Cardiac muscle cell (in vitro differentiated cells and primary cell): ENCODE measurements around the gene RAB3IP. TPM values are rescaled to one million over a fixed set of nuclear protein-coding genes. Genes with fewer than 3 reads are reported as not detected.

ENCODE experiments used
- DNase-seq, 2 donors: peaks; one replicate each; pipeline versions ENCODE4 v3.0.0 to v3.0.0-alpha.2; 2010 to 2017; ENCODE audit warnings: low read depth in 1 of 2, low spot score in 1 of 2
- H3K27ac ChIP-seq: fragments of 200-600 bp; sonication (generic); 2 replicates; pipeline ENCODE4 v1.5.1; 2016
- H3K27me3 ChIP-seq: fragments of 200-600 bp; sonication (generic); 2 replicates; pipeline ENCODE4 v1.6.0; 2016; ENCODE audit warnings: control low read depth
- H3K36me3 ChIP-seq: fragments of 200-600 bp; sonication (generic); 2 replicates; pipeline ENCODE4 v1.5.1; 2016; ENCODE audit warnings: control low read depth
- H3K4me1 ChIP-seq: fragments of 200-600 bp; sonication (generic); 2 replicates; pipeline ENCODE4 v1.8.1; 2017; ENCODE audit warnings: low read depth, mild to moderate bottlenecking, mixed run types
- H3K4me3 ChIP-seq: fragments of 200-600 bp; sonication (generic); 2 replicates; pipeline ENCODE4 v1.5.1; 2016; ENCODE audit warnings: mild to moderate bottlenecking
- H3K9me3 ChIP-seq: fragments of 200-600 bp; sonication (generic); 2 replicates; pipeline ENCODE4 v1.5.1; 2017; ENCODE audit warnings: low read depth, mild to moderate bottlenecking, control low read depth
- polyA plus RNA-seq: library from polyadenylated mRNA; unstranded; fragments of >200 nt; fragmentation: Nextera tagmentation; extraction: Ambion mirVana; gene quantifications from 2 replicates; pipeline ENCODE4 v1.2.1, GENCODE V29; 2016
- total RNA-seq: library from RNA; depleted of rRNA; stranded (reverse); fragments of >200 nt; gene quantifications from 2 replicates; pipeline ENCODE4 v1.2.3, GENCODE V29; 2016
- TF ChIP-seq, protein P1 (sequence below): IDR thresholded peaks from 2 replicates; pipeline ENCODE4 v1.5.1; 2012; ENCODE audit warnings: low read depth, mild to moderate bottlenecking, low read length

RAB3IP gene
- total and polyA plus RNA-seq, 2 experiments from 2014 or later, result 79.3 to 81.4 TPM

DNA sequence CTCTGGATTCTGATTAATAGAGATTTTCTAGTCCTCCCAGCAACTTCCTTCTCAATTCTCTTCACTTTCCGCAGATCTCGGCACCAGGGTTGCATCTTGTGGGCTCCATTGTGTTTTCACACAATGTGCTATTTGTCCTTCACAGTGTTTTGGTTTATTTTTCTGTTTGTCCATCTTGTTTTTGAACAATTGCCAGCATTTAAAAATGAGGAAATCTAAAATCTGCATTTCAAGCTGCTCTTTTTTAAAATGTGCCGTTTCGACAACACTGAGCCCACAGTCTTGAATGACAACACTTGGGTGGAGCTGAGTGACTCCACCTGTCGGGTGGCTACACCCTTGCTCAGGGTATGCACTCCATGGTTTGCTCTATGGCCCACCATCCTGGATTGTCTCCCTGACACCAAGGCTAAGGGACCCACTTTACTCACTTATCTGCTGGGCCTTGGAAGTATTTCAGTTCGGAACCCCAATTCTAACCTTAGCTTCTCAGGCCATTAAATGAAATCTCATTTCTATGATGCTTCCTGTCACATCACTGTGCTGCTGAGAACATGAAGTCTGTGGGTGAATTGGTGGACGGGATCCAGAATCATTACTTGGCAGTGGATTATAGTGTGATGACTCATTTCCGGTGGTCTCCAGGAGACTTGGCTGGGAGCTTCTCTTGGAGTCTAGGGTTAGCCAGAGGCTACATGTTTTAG lies 82.9 kb downstream of the RAB3IP start:
- peaks cover 7% of the 10 kb centered on the region for H3K36me3 ChIP-seq
- peak in 1 of 2 donors; percentile 87 for DNase-seq
- no peaks in the 10 kb centered on the region for H3K27me3 ChIP-seq
- H3K9me3 ChIP-seq, result no peaks in the 10 kb centered on the region
- TF ChIP-seq, protein P1, sequence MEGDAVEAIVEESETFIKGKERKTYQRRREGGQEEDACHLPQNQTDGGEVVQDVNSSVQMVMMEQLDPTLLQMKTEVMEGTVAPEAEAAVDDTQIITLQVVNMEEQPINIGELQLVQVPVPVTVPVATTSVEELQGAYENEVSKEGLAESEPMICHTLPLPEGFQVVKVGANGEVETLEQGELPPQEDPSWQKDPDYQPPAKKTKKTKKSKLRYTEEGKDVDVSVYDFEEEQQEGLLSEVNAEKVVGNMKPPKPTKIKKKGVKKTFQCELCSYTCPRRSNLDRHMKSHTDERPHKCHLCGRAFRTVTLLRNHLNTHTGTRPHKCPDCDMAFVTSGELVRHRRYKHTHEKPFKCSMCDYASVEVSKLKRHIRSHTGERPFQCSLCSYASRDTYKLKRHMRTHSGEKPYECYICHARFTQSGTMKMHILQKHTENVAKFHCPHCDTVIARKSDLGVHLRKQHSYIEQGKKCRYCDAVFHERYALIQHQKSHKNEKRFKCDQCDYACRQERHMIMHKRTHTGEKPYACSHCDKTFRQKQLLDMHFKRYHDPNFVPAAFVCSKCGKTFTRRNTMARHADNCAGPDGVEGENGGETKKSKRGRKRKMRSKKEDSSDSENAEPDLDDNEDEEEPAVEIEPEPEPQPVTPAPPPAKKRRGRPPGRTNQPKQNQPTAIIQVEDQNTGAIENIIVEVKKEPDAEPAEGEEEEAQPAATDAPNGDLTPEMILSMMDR, result no peak
- no peak overlapping the region for H3K4me3 ChIP-seq
- H3K4me1 ChIP-seq, result peaks cover 4% of the 10 kb centered on the region
- no peak overlapping the region for H3K27ac ChIP-seq

DNA sequence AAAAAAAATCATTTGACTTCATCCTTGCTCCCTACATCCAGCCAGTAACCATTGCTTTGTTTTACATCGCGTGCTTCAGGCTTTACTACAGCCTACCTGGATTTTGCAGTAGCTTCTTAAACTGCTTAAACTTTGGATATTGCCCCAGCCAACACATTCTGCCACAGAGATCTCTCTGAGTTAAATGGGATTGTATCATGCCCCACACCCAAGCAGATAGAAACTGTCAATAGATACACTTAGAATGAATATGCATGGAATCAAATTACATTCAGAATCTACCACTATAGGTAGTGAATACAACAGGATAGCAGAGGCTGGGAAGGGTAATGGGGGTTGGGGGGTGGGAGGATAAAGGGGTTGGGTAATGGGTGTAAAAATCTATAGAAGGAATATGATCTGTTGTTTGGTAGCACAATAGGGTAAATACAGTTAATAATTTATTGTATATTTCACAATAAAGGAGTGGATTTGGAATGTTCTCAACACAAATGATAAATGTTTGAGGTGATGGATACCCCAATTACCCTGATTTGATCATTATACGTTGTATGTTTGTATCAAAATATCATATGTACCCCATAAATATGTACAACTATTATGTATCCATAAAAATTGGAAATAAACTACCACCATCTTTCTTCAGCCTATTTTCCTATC lies 83.7 kb downstream of the RAB3IP start:
- no peaks in the 10 kb centered on the region for H3K27me3 ChIP-seq
- H3K27ac ChIP-seq, result no peak overlapping the region
- TF ChIP-seq, protein P1, result no peak

DNA sequence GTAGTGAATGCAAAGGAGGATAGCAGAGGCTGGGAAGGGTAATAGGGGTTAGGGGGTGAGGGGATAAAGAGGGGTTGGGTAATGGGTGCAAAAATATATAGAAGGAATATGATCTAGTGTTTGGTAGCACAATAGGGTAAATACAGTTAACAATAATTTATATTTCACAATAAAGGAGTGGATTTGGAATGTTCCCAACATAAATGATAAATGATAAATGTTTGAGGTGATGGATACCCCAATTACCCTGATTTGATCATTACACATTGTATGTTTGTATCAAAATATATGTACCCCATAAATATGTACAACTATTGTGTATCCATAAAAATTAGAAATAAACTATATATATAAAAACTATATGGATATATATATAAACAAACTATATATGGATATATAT lies 85.4 kb downstream of the RAB3IP start:
- Histone ChIP-seq H3K4me1 (peaks cover 4% of the 10 kb centered on the region), H3K4me3 (no peak overlapping the region), H3K9me3 (no peaks in the 10 kb centered on the region), H3K27ac (no peak overlapping the region), H3K27me3 (no peaks in the 10 kb centered on the region), H3K36me3 (no peaks in the 10 kb centered on the region)
- TF ChIP-seq, protein P1, result no peak
- DNase-seq, result no peak

More for the DNA sequence above, 83.7 kb downstream of the RAB3IP start:
- Histone ChIP-seq H3K4me1 (peaks cover 4% of the 10 kb centered on the region), H3K4me3 (no peak overlapping the region), H3K9me3 (no peaks in the 10 kb centered on the region), H3K36me3 (no peaks in the 10 kb centered on the region)
- no peak for DNase-seq

DNA sequence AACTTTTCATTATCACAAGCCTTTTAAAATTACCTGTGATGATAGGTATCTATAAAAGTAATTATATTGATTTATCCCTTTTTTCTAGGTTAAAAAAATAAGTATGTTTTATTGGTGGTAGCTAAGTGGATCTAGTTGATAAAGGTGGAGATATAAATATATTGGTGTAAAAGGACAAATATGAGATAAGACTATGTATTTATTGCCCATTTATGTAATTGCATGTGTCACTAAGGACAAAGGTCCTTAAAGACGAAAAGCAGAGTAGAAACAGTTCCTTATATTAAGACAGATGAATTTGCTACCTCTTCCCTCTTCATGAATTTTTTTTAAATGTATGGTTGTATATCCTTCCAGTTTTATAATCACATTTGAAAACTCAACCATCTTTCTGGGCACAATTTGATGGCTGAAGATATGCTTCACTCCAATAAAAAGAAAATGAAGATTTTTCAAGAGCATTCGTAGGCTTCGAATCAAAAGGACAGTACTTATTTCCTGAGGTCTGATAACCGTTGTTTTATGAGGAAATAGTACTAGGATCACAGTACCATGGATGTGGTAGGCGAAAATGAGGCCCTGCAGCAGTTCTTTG lies 86.4 kb downstream of the RAB3IP start, which contains the start of gene MYRFL:
TSS of gene MYRFL (plus strand) at position 262 of the 595 bp plus-strand sequence. CDS start at position 553, 291 bp downstream.
- H3K36me3 ChIP-seq, result no peaks in the 10 kb centered on the region
- no peak within 1 kb of the TSS for H3K4me3 ChIP-seq
- H3K9me3 ChIP-seq, result no peaks in the 10 kb centered on the region
- peaks cover 4% of the 10 kb centered on the region for H3K4me1 ChIP-seq
- no peaks in the 10 kb centered on the region for H3K27me3 ChIP-seq
- DNase-seq, result no peak
- H3K27ac ChIP-seq, result no peak within 1 kb of the TSS
- TF ChIP-seq, protein P1, result no peak

DNA sequence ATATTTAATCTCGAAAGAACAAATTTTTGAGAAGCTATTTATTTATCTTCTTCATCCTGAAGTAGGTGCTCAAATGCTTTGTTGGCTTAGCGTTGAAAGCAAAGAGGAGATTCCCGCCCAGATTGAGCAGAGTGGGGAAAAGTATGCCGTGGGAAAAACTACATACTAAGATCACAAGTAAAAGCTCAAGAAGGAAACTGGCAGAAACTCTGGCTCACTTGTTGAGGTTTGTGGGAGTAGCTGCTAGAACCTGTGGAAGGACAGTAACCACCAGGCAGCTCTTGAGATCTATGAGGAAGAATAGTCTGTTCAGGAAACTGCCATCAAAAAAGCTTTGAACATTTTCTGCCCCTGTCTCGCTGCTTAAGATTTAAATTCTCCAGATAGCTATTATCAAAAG lies 90.2 kb downstream of the RAB3IP start:
- no peaks in the 10 kb centered on the region for H3K36me3 ChIP-seq
- no peaks in the 10 kb centered on the region for H3K9me3 ChIP-seq
- H3K27me3 ChIP-seq, result no peaks in the 10 kb centered on the region
- no peaks in the 10 kb centered on the region for H3K4me1 ChIP-seq
- no peak overlapping the region for H3K27ac ChIP-seq
- DNase-seq, result no peak
- TF ChIP-seq, protein P1, result no peak
- H3K4me3 ChIP-seq, result no peak overlapping the region
